ENCODE data around the gene MED8.
"Not testable (repeated sequence)": the region's sequence is repeated elsewhere in the genome, so short reads cannot be mapped to it uniquely, and the experiment has no call there.

The MED8 gene

GRCh38 chr1:43421976-43422750 lies 32.6 kb upstream of the MED8 start:
- DNase-seq = no peak

- no peak for DNase-seq
Measured at GRCh38 chr1:43421396-43421795, 31.8 kb upstream of the MED8 start.

DNA sequence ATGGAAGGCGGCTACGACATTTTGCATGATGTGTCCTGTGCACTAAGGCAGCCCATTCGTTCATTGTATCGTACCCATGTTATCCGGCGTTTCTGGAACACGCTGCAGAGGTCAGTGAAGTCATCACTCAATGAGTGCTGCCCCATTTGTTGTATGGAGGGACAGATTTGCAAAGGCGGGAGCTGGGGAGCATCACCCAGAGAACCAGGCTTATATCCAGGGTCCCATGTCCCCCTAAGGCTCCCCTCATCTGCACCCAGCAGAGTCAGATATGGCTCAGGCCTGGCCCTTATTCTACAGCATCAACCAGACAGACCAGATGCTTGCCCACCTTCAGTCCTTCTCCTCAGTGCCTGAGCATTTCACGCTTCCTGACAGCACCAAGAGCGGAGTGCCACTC lies 31.3 kb upstream of the MED8 start:
- DNase-seq = no peak

DNA sequence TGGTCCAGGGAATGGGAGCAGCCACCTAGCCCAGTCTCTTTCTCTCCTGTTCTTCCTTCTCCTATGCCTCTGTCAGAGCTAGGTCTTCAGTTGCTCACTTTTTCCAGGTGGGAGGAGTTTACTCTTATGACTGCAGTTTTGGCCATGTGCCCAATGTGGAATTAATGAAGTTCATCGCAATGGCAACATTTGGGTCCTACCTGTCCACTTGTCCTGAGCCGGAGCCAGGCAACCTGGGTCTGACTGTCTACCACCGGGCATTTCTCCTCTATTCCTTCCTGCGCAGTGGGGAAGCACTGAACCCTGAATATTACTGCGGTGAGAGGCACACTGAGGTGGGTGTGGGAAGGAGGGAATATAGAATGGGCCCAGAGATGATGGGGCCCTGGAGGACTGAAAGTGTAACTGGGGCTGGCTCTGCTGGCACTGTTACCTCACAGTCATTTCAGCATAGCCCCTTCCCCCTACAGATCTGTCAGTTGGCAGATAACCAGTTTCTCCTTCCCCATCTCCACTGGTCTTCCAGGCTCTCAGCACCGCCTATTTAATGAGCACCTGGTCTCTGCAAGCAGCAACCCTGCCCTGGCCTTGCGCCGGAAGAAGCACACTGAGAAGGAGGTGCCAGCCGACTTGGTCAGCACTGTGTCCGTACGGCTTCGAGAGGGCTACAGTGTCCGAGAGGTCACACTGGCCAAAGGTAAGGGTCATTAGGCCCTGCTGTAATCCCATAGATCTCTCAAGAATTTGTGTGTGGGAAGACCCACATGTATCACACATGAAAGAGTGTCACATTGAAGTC lies 30.2 kb upstream of the MED8 start:
- DNase-seq = no peak

GRCh38 chr1:43418858-43419257 lies 29.3 kb upstream of the MED8 start:
- no peak for DNase-seq

DNA sequence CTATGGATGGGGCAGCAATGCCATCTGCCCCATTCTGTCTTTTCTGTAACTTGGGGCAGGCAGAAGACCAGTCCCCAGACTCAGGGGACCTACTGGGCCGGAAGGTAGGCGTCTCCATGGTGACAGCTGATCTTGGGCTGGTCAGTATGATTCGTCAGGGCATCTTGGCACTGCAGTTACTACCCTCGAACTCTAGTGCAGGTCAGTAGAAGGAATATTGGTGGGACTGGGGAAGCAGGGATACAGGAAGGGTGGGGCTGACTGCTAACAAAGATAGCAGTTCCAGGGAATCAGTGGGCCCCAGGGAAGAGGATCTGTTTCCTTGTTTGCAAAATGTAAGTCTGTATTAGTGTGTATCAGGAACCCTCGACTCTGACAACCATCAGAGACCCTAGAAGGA lies 26.3 kb upstream of the MED8 start:
- no peak for DNase-seq

- DNase-seq = peak; percentile 42
Measured at GRCh38 chr1:43414634-43415223, 25.1 kb upstream of the MED8 start.

- DNase-seq = not testable (repeated sequence)
Measured at GRCh38 chr1:43413426-43413825, 23.8 kb upstream of the MED8 start.

DNA sequence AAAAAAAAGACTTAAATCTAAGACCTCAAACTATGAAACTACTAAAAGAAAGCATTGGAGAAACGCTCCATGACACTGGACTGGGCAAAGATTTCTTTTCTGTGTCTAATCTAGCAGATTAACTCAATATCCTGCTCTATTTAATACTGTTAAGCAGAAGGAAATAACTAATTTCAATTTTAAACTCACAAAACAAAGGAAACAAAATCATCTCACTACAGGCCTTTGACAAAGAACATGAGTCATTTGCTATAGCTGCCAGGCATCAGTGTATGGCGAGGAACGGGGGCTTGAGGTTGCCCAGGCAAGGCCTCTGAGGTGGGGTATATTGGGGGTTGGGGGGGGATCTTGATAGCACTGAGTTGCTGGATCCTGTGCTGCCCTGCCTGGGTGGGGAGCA lies 21.0 kb upstream of the MED8 start:
- DNase-seq = no peak

GRCh38 chr1:43405876-43406234 lies 16.3 kb upstream of the MED8 start:
- DNase-seq = no peak

DNA sequence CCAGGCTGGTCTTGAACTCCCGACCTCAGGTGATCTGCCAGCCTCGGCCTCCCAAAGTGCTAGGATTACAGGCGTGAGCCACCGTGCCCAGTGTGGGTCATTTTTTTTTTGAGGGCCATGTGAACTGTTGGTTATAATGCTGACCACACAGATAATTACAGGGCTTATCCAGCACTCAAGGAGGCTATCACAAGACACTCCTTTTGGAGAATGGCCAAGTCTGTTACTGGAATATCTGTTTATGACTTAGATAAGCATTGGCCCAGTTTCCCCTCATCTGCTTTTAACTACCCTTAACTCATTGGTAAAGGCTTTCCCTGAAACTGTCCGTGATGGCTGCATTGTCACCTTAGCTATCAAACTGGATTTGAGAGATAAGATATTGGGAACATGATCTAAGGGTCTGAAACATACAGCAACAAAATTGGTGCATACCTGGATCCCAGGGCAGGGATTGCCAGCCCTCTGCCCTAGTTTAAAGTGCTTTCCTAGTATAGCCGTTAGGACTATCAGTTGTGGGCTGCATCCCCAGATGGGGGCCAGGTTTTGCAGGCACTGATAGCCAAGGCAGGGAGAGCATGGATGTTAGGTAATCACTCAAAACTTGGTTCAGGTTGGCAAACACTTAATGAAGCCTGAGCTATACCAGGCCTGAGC lies 15.7 kb upstream of the MED8 start:
- DNase-seq = no peak

DNA sequence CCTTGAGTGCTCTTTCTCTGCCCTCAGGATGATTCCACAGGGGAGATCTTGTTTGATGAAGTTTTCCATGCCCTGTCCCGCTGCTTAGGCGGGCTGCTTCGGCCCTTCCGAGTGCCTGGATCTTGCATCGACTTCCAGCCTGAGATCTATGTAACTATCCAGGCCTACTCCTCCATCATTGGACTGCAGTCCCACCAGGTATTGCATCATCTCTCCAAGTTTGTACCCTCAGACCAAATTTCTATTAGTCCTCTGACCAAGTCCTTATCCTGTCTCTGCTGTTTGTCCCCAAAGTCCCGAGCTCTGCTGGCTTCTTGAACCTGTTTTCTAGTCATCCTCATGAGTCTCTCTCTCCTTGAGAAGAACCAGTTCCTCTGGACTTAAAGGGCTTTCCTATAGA lies 14.8 kb upstream of the MED8 start:
- no peak for DNase-seq

GRCh38 chr1:43402089-43402865 lies 12.7 kb upstream of the MED8 start:
- DNase-seq = no peak

DNA sequence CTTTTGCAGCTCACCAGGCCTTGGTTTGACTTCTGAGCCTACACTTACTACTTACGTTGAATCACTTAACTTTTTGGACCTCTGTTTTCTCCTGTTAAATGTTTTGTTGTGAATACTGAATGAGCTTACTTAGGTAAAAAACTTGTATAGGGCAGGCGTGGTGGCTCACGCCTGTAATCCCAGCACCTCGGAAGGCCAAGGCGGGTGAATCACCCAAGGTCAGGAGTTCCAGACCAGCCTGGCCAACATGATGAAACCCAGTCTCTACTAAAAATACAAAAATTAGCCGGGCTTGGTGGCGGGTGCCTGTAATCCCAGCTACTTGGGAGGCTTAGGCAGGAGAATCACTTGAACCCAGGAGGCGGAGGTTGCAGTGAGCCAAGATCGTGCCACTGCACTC lies 10.8 kb upstream of the MED8 start:
- not testable (repeated sequence) for DNase-seq

GRCh38 chr1:43398227-43398626 lies 8.6 kb upstream of the MED8 start:
- DNase-seq = no peak

DNA sequence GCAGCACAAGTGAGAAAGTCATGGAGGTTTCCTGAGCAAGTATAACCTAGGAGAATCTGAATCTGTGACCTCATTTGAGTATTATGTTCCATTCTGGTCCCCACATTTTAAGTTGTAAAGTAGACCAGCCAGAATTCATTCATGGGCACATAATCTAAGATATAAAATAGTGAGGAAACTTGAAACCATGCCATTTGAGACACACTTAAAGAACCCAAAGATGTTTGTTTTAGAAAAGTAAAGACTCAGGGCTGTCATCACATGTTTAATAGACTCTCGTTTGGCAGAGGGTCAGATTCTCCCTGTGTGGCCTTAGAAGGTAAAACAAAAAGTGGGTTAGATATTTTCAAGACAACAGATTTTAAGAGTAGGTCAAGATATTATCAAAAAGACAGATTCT lies 6.5 kb upstream of the MED8 start:
- no peak for DNase-seq

DNA sequence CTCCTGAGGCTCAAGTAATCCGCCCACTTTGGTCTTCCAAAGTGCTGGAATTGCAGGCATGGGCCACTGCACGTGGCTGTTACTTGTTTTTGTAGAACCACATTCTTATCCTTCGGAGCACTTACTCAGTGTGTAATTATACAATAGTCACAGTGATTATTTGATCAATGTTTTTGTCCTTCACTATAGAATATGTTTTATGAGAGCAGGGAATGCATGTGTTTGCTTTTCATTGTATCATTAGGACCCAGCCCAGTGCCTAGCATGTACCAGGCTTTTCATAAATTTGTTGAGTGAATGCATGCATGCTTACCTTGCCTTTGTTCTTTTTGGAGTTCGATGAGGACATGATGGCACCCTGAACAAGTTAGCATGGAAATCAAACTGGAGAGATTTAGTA lies 5.9 kb upstream of the MED8 start:
- no peak for DNase-seq

GRCh38 chr1:43392702-43393101 lies 3.1 kb upstream of the MED8 start:
- DNase-seq = no peak

DNA sequence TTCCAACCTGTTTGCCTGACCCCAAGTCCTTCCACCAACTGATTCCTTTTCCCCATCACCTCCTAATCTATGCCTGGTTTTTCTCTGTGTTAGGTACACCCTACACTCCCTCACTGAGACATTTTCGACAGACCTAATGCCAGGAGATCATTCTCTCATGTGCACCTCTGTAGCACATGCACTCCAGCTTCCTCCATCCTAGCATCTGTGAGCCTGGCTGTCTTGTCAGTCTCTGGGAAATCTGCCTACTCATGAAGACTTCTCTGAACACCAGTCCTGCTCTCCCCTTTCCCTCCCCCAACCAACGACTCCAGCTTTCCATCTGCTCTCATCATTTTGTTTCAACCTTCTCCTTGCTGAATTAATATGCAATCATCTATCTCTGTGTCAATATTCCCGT lies 987 bp downstream of the MED8 start:
- DNase-seq = no peak

DNA sequence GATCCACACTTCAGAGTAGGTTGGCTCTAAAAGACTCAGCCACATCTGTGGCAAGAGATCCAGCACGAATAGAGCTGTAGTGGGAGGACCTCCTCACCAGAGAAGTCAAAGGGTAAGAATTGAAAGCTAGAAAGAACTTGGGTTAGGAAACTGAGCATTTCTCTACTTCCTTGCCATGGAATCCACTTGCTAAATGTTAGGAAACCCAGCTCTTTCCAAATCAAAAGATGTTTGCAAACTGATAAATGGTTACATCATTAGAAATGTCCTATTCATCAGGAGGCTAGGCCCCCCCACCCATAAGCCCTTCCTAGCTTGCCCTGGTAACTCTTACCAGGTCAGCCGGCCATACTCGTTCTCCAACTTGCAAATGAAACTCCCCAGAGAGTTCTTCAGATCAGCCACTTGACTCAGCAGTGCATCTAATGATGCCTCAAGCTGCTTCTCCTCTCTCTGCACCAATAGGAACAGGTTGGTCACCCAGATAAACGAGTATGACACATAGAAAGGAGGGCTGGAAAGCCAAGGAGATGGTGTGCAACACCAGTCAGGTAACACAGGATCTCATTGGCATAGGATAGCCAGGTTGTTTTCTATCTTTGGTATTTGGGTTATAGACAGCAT lies 1.5 kb downstream of the MED8 start:
- no peak for DNase-seq

DNA sequence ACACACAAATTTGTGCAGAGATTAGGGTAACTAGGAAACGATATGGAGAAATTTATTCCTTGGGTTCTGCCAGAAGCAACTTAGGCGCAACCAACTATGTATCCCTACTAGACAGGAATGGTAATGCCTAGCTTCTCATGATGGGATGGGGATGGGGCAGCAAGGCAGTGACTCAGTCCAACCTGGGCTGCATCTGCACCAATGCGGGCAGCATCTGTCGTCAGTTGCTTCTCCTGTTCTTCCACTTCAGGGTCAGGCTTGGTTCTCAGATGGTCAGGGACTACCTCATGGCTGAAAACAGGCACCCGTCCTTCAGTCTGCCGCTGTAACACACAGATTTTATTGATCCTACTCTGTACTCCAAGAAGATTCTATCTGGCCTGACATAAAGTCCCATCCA lies 2.9 kb downstream of the MED8 start:
- DNase-seq = no peak

DNA sequence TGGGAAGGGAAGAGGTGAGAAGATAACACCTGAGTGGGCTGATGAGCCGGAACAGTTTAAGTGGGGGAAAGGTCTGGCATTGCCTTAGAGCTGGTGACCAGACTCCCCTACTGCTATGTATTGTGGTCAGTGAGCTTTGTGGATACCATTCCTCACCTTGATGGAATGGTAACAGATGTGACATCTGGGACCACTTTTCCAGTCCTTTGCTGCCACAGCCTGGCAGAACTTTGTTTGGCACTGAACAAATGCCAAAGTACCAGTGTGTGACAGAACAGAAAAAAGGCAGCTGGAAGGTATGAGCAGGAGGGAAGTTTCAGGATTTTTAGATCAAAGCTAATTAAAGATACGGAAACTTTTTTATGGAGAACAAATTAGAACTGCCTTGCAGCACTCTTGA lies 6.2 kb downstream of the MED8 start:
- DNase-seq = no peak
